ENCODE results near the gene FRMD8.

GRCh38 chr11:65432686-65433582, 46.5 kb downstream of the FRMD8 start:
- TF ChIP-seq POLR2AphosphoS5 (IDR thresholded peaks at IDR 0.05; ENCODE audit: low read depth, low read length): no peak
- no peak for TF ChIP-seq POLR2A (IDR thresholded peaks at IDR 0.05; ENCODE audit: low read depth, low read length)
- no peak for TF ChIP-seq TAF1 (IDR thresholded peaks at IDR 0.05; ENCODE audit: borderline replicate concordance, low read depth, low read length)
